Measurements from ENCODE around the gene FGD6.

GRCh38 chr12:95195122-95195521, 22.1 kb downstream of the FGD6 start:
- TF ChIP-seq EZH2 (IDR thresholded peaks at IDR 0.05; ENCODE audit: insufficient read depth, poor library complexity, severe bottlenecking) (no peak), EZH2phosphoT487 (IDR thresholded peaks at IDR 0.05; ENCODE audit: insufficient read depth, low read depth) (no peak)
